Testis (tissue), 2 donors: ENCODE measurements around the gene CCT7.

ENCODE experiments used
- POLR2A ChIP-seq: fragments of 450-650 bp; IDR thresholded peaks from one replicate; pipeline ENCODE4 v1.6.1; 2017; ENCODE audit warnings: antibody characterized with exemption, mild to moderate bottlenecking, moderate library complexity
- TF ChIP-seq, protein P1 (sequence below), 3 experiments: fragments of 450-650 bp in 2 of 3; fragments of 200-600 bp in 1 of 3; sonication (generic) in 1 of 3; IDR thresholded peaks; one replicate each; pipeline ENCODE4 v1.5.1; 2016 to 2019; ENCODE audit warnings: antibody characterized with exemption in 3 of 3, mild to moderate bottlenecking in 2 of 3, moderate library complexity in 1 of 3

DNA sequence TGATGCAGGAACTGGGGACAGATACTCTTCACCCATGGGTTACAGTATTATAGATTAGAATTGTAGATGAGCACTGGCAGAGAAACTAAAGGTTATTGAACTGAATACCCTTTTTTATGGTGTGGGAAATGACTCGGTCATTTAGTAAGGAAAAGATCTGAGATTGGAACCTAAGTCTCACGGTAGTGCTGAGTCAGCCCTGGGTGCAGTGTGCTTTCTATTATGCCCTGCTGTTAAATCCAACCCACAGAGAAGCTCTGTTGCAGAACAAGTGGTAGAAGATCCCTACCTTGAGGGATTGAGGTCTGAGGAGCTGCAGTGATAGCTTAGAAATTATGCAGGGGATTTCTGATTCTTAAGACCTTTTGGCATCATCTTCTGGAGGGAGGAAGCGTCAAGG, 12.7 kb downstream of the CCT7 start:
- TF ChIP-seq, protein P1, sequence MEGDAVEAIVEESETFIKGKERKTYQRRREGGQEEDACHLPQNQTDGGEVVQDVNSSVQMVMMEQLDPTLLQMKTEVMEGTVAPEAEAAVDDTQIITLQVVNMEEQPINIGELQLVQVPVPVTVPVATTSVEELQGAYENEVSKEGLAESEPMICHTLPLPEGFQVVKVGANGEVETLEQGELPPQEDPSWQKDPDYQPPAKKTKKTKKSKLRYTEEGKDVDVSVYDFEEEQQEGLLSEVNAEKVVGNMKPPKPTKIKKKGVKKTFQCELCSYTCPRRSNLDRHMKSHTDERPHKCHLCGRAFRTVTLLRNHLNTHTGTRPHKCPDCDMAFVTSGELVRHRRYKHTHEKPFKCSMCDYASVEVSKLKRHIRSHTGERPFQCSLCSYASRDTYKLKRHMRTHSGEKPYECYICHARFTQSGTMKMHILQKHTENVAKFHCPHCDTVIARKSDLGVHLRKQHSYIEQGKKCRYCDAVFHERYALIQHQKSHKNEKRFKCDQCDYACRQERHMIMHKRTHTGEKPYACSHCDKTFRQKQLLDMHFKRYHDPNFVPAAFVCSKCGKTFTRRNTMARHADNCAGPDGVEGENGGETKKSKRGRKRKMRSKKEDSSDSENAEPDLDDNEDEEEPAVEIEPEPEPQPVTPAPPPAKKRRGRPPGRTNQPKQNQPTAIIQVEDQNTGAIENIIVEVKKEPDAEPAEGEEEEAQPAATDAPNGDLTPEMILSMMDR (IDR thresholded peaks at IDR 0.05), result no peak
- no peak for TF ChIP-seq POLR2A
